ENCODE data around the gene MAGEF1.

- TF ChIP-seq CTCF (IDR thresholded peaks at IDR 0.05) (no peak), POLR2A (IDR thresholded peaks at IDR 0.05) (no peak)
These were observed 48.6 kb upstream of the MAGEF1 start for GRCh38 chr3:184760337-184761074.
